Tibial nerve (tissue), 4 donors: ENCODE data around the gene RAD51.

Experiments
- EP300 ChIP-seq, 2 donors: sonication (generic); formaldehyde crosslinking; IDR thresholded peaks; one replicate each; pipeline ENCODE4 v1.6.1; 2017; ENCODE audit warnings: antibody characterized with exemption in 2 of 2, mild to moderate bottlenecking in 1 of 2
- POLR2A ChIP-seq, 2 donors: fragments of 450-650 bp; IDR thresholded peaks; one replicate each; pipeline ENCODE4 v1.6.1; 2017; ENCODE audit warnings: antibody characterized with exemption in 2 of 2, mild to moderate bottlenecking in 2 of 2, moderate library complexity in 2 of 2
- TF ChIP-seq, protein P1 (sequence below), 5 experiments: fragments of 200-600 bp in 3 of 5; fragments of 450-650 bp in 2 of 5; sonication (generic) in 3 of 5; IDR thresholded peaks; one replicate each; pipeline ENCODE4 v1.5.1; 2016 to 2019; ENCODE audit warnings: antibody characterized with exemption in 5 of 5, mild to moderate bottlenecking in 3 of 5, moderate library complexity in 2 of 5

GRCh38 chr15:40751745-40752144, 56.8 kb downstream of the RAD51 start:
- TF ChIP-seq POLR2A (IDR thresholded peaks at IDR 0.05), result no peak
- TF ChIP-seq, protein P1, sequence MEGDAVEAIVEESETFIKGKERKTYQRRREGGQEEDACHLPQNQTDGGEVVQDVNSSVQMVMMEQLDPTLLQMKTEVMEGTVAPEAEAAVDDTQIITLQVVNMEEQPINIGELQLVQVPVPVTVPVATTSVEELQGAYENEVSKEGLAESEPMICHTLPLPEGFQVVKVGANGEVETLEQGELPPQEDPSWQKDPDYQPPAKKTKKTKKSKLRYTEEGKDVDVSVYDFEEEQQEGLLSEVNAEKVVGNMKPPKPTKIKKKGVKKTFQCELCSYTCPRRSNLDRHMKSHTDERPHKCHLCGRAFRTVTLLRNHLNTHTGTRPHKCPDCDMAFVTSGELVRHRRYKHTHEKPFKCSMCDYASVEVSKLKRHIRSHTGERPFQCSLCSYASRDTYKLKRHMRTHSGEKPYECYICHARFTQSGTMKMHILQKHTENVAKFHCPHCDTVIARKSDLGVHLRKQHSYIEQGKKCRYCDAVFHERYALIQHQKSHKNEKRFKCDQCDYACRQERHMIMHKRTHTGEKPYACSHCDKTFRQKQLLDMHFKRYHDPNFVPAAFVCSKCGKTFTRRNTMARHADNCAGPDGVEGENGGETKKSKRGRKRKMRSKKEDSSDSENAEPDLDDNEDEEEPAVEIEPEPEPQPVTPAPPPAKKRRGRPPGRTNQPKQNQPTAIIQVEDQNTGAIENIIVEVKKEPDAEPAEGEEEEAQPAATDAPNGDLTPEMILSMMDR (IDR thresholded peaks at IDR 0.05), result no peak
- no peak for TF ChIP-seq EP300 (IDR thresholded peaks at IDR 0.05)
